GM12874 (cell line): Measurements from ENCODE around the gene LRRC51.

Experiments used
- CTCF ChIP-seq: IDR thresholded peaks from 2 replicates; pipeline ENCODE4 v1.5.1; 2011; ENCODE audit warnings: low read depth, mild to moderate bottlenecking, control low read depth, low read length, moderate library complexity; ENCODE audit not compliant: insufficient read depth

Gene LRRC51

DNA sequence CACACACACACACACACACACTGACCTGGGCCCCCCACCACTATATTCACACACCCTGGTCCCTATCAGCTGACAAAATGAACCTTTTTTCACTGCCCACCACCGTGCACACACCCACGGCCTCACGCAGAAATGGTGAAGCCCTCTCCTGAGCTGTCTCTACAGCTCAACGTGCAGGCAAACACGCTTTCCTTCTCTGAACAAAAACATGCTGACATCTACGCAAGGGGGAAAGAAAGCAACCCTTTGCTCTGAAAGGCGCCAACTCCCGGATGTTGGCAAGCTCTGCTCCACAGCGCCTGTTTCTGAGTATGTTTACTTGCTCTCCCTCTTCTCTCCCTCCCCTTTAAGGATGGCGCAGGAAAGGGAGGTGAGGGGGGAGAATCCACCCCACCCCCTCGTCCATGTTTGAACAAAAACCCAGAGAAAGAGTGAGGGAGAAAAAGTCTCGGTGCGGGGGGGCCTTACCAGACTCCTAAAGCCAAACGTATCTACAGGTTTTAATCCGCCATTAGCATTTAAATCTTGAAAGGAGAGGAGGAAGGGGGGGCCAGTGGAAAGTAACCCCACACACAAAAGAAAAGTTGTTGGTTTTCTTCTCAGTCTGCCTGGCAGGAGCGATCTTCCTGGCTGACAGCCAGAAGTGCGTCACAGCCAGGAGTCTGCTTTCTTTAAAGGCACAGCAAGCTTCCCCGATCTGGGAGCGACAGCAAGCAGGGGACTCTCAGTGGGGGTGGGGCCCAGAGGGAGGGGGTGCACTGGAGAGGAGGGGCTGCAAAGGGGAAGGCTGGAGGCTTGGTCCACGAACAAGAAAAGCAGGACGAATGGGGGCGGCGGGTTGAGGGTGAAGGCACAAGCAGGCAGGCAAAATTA is 39.9 kb upstream of the LRRC51 start:
- no peak for TF ChIP-seq CTCF

DNA sequence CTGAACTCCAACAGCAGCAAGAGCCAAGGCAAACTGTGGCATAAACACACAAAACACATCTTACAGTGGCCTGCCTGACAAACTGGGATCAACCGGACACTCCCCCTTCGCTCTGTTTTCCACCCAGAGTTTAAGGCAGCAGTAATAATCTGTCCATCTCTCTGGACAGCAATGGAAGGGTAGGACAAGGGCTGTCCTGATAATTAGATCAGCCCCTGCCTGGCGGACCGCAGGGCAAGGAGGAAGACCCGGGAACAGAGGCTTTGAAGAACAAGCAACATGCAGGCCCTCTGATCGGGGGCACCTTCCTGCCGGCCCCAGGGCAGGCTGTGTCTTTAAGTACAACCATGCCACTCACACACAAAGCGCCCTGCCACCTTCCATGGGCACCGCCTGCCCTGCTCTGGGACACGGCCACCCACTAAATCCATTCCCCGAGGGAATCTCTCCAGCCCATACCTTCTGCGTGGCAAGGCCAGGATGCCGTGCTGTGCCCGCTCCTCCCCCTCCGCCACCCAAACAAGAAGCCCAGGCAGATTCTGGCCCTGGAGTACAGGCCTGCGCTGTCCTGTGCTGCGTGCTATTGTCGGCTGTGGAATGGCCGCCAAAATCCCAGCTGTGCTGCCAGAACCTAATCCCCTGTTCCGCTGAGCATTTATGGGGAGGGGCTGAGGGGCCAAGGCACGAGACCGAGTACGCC is 39.1 kb upstream of the LRRC51 start:
- TF ChIP-seq CTCF, result no peak

DNA sequence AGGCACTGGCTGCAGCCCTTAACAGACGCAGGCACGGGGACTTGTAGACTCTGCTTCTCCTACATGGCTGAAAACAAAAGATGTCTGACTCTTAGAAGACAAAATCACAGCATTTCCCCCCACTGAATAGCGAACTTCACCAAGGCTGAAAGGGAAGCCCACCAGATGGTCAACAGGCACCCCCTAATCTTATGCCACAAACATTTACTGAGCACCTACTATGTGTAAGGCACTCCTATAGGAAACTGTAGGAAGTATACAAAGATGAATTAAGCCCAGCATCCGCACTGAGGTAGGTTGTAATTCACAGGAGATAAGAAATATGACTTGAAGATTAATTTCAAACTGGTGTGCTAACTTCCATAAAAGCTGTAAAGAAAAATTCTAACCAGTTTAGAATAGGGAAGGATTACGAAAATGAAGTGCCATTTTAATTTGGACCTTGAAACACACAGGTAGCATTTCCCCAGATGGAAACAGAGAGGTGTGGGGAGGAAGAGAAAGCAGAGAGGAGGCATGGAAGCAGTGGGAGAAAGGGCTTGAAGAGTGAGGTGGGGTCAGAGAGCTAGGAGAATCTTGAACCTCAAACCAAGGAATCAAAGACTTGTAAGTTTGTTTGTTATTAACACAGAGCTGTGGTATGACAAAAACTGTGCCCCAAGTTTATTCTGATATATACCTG is 38.4 kb upstream of the LRRC51 start:
- no peak for TF ChIP-seq CTCF

- TF ChIP-seq CTCF, result no peak
These were observed 34.8 kb upstream of the LRRC51 start for GRCh38 chr11:72045849-72046248.

DNA sequence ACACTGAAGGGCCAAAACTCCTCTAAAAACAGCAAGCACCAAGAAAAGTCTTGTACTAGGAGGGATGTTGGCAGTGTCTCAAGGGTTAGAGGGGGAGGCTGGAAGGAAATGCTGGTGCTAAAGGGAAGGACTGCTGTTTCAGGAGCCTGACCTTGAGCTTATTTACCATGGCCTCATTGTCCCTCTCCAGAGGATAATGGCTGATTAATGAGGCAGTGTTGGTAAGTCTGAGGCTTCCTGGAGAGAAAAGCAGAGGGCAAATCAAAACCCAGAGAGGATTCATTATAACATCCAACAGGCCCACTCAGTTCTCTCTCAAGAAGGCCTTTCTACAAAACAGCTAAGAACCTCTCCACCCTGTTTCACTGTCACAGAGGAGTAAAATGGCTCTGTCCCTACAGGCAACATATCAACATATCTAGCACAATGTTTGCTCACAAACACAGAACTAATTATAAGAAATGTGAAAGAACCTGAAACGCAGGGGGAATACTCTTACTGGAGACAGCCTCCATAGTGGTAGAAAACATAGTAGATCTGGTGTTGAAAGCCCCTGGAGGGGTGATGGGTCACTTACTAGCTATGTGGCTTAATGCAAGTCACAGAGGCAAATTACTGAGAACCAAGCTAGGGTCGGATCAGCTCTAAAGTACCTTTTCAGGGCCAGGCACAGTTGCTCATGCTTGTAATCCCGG is 31.7 kb upstream of the LRRC51 start:
- no peak for TF ChIP-seq CTCF

DNA sequence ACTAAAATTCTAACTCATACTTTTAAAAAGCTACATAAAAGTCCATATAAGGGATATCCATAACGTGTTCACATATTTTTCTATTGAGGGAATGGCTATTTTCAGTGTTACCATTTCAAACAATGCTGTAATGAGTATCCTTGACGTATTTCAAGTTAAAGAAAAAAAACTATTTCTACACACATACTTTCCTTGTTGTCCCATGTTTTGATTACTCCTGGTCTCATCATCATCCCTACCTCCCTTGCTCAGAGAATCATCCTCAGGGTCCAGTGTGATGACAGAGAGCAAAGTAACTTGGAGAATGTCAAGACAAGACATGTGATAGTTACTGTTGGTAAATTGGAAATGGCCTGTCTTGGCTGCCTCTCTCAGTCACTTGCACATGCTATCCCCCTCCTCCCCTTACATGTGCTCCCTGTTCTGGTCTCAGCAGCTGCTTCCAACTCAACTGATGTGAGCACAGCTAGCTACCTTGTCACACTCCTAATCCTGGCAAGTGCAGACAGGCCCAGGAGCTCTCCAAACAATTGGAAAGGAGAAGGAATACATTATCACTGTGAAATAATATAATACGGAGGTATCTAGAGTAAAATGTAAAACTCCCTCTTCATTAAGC is 22.1 kb upstream of the LRRC51 start:
- TF ChIP-seq CTCF, result no peak
